NCI-H510A (cell line): Measurements from ENCODE around the gene TAS2R16.

Source experiments
- DNase-seq: peaks from one replicate; lab custom pipeline; 2025; lab: John Stamatoyannopoulos, UW

TAS2R16 gene

GRCh38 chr7:122995600-122995999, at the start of gene TAS2R16:
TSS of gene TAS2R16 (minus strand) at chr7:122995700. CDS start at chr7:122995634, 66 bp downstream.
- no peak for DNase-seq

- no peak for DNase-seq
Observed at GRCh38 chr7:123043642-123044041, 48.1 kb upstream of the TAS2R16 start.

- DNase-seq = no peak
Observed at GRCh38 chr7:123041101-123041500, 45.6 kb upstream of the TAS2R16 start.

GRCh38 chr7:123039269-123039668, 43.8 kb upstream of the TAS2R16 start:
- no peak for DNase-seq

DNA sequence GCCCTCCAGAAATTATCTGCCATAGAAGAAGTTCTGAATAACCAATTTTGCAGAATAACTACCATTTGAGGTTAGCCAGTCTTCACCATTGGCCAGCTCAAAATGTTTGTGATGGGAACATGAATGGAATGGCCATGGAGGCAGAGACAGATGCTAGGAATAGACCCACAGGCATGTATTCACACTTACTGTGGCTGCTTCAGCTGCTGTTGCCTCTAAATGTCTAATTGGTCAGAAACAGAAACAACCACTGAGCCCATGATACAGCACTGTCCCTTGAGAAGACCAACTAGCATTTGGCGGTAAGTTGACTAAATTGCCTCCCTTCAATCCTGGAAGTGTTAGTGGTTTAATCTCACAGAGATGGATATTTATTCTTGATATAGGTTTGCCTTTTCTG, 38.6 kb upstream of the TAS2R16 start:
- DNase-seq = no peak

GRCh38 chr7:123030631-123031030, 35.1 kb upstream of the TAS2R16 start:
- no peak for DNase-seq

- DNase-seq = no peak
Observed at GRCh38 chr7:123028339-123028738, 32.8 kb upstream of the TAS2R16 start.

GRCh38 chr7:123026251-123026650, 30.8 kb upstream of the TAS2R16 start:
- DNase-seq = no peak

GRCh38 chr7:123024989-123025758, 29.7 kb upstream of the TAS2R16 start:
- no peak for DNase-seq

GRCh38 chr7:123023126-123023525, 27.6 kb upstream of the TAS2R16 start:
- DNase-seq = no peak

GRCh38 chr7:123022576-123022975, 27.1 kb upstream of the TAS2R16 start:
- no peak for DNase-seq

DNA sequence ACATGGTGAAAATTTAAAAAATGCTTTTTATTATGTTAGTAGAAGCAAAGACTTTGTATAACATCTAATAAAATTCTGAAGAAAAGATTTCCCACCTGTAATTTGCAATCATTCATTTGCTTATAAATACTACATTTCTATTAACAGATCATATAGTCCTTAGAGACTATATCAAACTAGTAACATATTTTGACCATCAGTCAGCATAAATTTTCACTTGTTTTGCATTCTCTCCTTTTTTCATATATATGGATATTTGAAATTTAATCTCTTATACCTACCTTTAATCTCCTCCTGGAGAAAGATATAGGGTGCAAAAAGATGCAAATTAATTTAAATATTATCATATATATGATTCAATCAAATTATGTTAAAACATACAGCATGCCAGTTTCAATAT, 16.9 kb upstream of the TAS2R16 start:
- no peak for DNase-seq

GRCh38 chr7:123011766-123012369, 16.4 kb upstream of the TAS2R16 start:
- no peak for DNase-seq

GRCh38 chr7:123004931-123005330, 9.4 kb upstream of the TAS2R16 start:
- no peak for DNase-seq

GRCh38 chr7:123003539-123004126, 8.1 kb upstream of the TAS2R16 start:
- DNase-seq = no peak

GRCh38 chr7:122989577-122989976, 5.9 kb downstream of the TAS2R16 start:
- DNase-seq = no peak

GRCh38 chr7:122989041-122989440, 6.5 kb downstream of the TAS2R16 start:
- no peak for DNase-seq

DNA sequence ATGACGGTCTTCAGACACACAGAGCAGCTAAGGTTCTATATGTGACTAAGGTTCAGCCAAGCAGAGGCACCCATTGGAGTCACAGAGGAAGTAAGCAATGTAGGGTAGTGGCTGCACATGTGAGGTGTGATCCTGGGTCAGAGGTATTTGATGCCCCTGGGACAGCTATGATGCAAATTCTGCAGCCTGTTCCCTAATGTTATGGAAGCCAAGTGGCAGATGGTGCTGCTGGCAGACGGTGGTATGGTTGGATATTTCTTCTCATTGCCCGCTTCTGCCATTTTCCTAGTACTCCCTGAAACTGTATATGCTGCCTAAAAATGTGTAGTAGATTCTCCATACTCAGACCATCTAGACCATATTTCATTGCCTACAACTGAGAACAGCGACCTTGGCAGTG, 7.2 kb downstream of the TAS2R16 start:
- no peak for DNase-seq

DNA sequence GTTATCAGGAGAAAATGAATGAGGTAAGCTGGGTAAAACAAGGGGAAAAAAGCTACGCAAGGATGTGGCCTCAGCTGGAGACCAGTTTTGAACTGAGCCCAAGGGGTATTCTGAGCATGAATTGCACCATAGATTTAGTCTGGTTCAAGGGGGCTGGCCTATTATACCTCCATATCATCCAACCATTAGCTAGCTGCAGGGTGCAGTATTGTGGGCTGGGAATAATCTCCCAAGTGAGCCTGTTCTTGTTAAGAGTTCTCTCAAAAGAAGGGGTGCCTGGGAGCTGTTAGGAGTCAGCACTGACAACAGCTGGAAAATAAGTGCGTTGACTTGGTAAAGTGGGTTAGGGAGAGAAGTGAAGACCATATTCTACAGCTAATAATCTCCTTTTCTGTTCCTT, 8.0 kb downstream of the TAS2R16 start:
- DNase-seq = no peak

GRCh38 chr7:122984021-122984420, 11.5 kb downstream of the TAS2R16 start:
- DNase-seq = no peak

DNA sequence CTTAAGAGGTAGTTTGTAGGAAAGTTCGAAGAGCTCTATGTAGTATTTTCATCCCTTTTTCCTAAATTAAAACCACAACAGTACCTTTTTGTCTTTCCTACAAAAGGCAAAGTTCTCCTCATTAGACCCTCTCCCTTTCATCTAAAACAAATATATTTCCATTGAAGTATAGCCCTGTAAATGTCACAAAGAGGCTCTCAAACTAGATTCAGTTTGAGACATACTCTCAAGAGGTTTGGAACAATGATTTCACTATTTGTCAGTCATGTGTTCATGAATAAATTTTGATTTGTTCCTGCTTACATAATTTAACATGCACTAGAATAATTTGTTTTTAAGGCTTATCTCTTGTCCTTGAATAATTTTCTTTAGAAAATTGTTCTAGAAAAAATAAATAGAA, 12.2 kb downstream of the TAS2R16 start:
- no peak for DNase-seq

DNA sequence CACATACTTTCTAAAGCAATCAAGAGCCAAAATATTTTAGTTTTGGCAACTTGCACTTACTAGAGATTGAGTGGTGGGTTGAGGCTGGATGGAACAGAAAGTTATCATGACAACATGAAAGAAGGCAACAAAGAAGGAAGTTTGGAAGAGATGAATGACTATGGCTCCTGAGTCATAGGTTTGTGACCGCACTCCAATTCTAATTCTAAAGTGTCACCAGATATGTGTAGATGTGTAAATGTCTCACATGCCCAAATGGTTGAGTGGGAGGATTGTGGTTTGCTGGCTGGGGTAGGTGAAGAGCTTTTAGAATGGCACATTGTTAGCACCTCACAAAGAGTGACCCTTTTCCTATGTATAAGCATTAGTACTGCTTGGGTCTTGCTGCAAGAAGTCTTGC, 20.2 kb downstream of the TAS2R16 start:
- DNase-seq = no peak

DNA sequence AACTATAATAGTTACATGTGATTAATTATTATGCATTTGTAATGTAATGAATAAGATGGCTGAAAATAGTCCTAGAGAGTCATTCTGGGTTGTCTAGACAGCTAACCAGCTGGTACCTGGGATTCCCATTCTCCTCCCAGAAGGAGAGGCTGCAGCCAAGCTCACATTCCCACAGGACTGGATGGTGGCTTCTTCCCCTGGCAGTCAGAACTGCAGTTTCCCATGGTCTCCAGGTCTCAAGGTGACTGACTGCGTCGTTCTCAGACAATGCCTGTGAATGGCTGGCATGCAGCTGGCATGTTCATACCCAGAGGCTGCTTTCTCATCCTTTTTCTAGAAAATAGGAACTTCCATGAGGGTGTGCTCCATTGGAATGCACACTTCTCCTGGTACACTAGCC, 21.3 kb downstream of the TAS2R16 start:
- DNase-seq = no peak
